Naive thymus-derived CD4-positive, alpha-beta T cell (primary cell): ENCODE measurements around the gene ZDHHC4. TPM values are rescaled to one million over a fixed set of nuclear protein-coding genes. Genes with fewer than 3 reads are reported as not detected.

Experiments
- ATAC-seq: fragments of 150-1000 bp; cut with Tn5 transposase; 2 replicates; pipeline ENCODE4 v1.10.0; 2021; ENCODE audit warnings: mild to moderate bottlenecking, moderate library complexity
- CTCF ChIA-PET: fragments of 350-600 bp; sonication (Branson Sonifier 250); formaldehyde crosslinking; loops from one replicate; lab custom pipeline; 2021; ENCODE audit warnings: antibody characterized with exemption; lab: Charles Lee
- POLR2A ChIA-PET: fragments of 350-600 bp; sonication (Branson Sonifier 250); formaldehyde crosslinking; loops from one replicate; lab custom pipeline; 2021; ENCODE audit warnings: antibody characterized with exemption, inconsistent platforms; lab: Charles Lee
- DNase-seq, 9 donors: peaks; one replicate each; pipeline versions ENCODE4 v3.0.0 to v3.0.0-alpha.2; 2020 to 2022; ENCODE audit warnings: mixed read lengths in 1 of 9
- H3K27ac ChIP-seq: one replicate; pipeline ENCODE4 v1.7.0; 2013; ENCODE audit warnings: mild to moderate bottlenecking, low read depth, low read length, moderate library complexity
- H3K27me3 ChIP-seq, 2 donors: one replicate each; pipeline ENCODE4 v1.7.0; 2013; ENCODE audit warnings: low read length in 2 of 2, mild to moderate bottlenecking in 2 of 2, moderate library complexity in 2 of 2; ENCODE audit not compliant: control insufficient read depth in 2 of 2, insufficient read depth in 2 of 2
- H3K36me3 ChIP-seq, 3 experiments: 1 replicate in 2 of 3; 2 replicates in 1 of 3; pipeline ENCODE4 v1.7.0; 2013; ENCODE audit warnings: low read length in 3 of 3, mild to moderate bottlenecking in 3 of 3, moderate library complexity in 1 of 3; ENCODE audit not compliant: insufficient read depth in 3 of 3, control insufficient read depth in 2 of 3
- H3K4me1 ChIP-seq, 2 donors: one replicate each; pipeline ENCODE4 v1.7.0; 2013; ENCODE audit warnings: low read length in 2 of 2, mild to moderate bottlenecking in 2 of 2, moderate library complexity in 1 of 2; ENCODE audit not compliant: control insufficient read depth in 2 of 2, insufficient read depth in 2 of 2
- H3K4me3 ChIP-seq: 2 replicates; pipeline ENCODE4 v1.7.0; 2013; ENCODE audit warnings: mild to moderate bottlenecking, low read length
- H3K9me3 ChIP-seq, 3 experiments: 1 replicate in 2 of 3; 2 replicates in 1 of 3; pipeline ENCODE4 v1.7.0; 2013; ENCODE audit warnings: low read length in 3 of 3; ENCODE audit not compliant: control insufficient read depth in 2 of 3
- H3K27ac Mint-ChIP-seq, 9 donors: one replicate each; pipeline ENCODE4 v1.8.0; 2020 to 2022; ENCODE audit warnings: mixed read lengths in 9 of 9, mild to moderate bottlenecking in 8 of 9, moderate library complexity in 5 of 9, inconsistent platforms in 2 of 9
- H3K27me3 Mint-ChIP-seq, 5 donors: one replicate each; pipeline ENCODE4 v1.8.0; 2021 to 2022; ENCODE audit warnings: mixed read lengths in 5 of 5, mild to moderate bottlenecking in 1 of 5
- H3K36me3 Mint-ChIP-seq, 5 donors: one replicate each; pipeline ENCODE4 v1.8.0; 2020 to 2022; ENCODE audit warnings: mixed read lengths in 5 of 5, mild to moderate bottlenecking in 3 of 5, inconsistent platforms in 1 of 5
- H3K4me1 Mint-ChIP-seq, 7 donors: one replicate each; pipeline ENCODE4 v1.8.0; 2020 to 2022; ENCODE audit warnings: mixed read lengths in 7 of 7, mild to moderate bottlenecking in 3 of 7, inconsistent platforms in 1 of 7
- H3K4me3 Mint-ChIP-seq, 10 donors: one replicate each; pipeline ENCODE4 v1.8.0; 2020 to 2022; ENCODE audit warnings: mild to moderate bottlenecking in 10 of 10, mixed read lengths in 10 of 10, moderate library complexity in 6 of 10, inconsistent platforms in 2 of 10
- H3K9me3 Mint-ChIP-seq, 11 donors: one replicate each; pipeline ENCODE4 v1.8.0; 2020 to 2022; ENCODE audit warnings: mixed read lengths in 11 of 11, mild to moderate bottlenecking in 4 of 11, inconsistent platforms in 1 of 11, moderate library complexity in 1 of 11
- intact Hi-C, 2 donors: fragments of 100-400 bp; cut with micrococcal nuclease; formaldehyde crosslinking; loops; one replicate each; pipeline ENCODE4 v1.15.1; 2023
- polyA plus RNA-seq, 2 donors: library from polyadenylated mRNA; unstranded; fragments of 300-500 nt; fragmentation: Illumina TruSeq; gene quantifications; one replicate each; pipeline ENCODE4 v1.2.3, GENCODE V29; 2021
- total RNA-seq, 6 experiments: library from RNA in 5 of 6; stranded (reverse) in 5 of 6; gene quantifications; 1 replicate in 5 of 6; 2 replicates in 1 of 6; pipeline ENCODE4 v1.2.3 and lab custom pipeline; 2021 to 2026

Gene ZDHHC4
- total RNA-seq (10 to 100 TPM; 25.2 to 42.2 (median 31.8) TPM), polyA plus RNA-seq (10 to 100 TPM; 65.9 to 82.1 TPM), total RNA-seq (lab: John Stamatoyannopoulos, UW) (28.8 reads per million, percentile 59 among the genes with 10 or more reads in this experiment)

DNA sequence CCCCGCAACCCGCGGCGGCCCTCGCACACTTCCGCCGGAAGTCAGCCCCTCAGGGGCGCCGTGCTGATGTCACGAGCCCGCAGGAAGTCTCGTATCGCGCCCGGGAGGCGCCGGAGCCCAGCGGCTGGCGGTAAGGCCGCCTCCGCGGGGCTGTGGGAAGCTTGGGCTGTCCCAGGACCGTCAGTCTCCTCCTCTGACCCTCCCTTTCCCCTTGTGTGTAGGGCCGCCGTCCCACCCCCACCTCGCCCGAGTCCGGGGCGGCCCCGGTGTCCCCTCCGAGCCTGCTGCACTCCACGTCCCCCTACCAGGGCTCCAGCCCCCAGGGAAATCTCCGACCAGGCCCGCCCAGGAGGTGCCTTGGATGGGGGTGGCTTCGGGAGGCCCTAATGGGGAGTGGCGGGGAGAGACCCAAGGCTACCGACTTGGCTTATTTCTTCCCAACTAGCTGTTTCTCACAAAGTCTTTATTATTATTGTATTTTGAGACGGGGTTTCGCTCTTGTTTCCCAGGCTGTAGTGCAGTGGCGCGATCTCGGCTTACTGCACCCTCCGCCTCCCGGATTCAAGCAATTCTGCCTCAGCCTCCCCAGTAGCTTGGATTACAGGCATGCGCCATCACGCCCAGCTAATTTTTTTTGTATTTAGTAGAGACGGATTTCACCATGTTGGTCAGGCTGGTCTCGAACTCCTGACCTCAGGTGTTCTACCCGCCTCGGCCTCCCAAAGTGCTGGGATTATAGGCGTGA, at the start of gene ZDHHC4:
ZDHHC4 (plus strand) TSS at position 86 of the 745 bp plus-strand sequence. CDS start 3,108 bp downstream, outside the sequence.
- H3K36me3 Mint-ChIP-seq, result peaks cover 0 to 22% (median 10%) of the 10 kb centered on the region in 5 donors

DNA sequence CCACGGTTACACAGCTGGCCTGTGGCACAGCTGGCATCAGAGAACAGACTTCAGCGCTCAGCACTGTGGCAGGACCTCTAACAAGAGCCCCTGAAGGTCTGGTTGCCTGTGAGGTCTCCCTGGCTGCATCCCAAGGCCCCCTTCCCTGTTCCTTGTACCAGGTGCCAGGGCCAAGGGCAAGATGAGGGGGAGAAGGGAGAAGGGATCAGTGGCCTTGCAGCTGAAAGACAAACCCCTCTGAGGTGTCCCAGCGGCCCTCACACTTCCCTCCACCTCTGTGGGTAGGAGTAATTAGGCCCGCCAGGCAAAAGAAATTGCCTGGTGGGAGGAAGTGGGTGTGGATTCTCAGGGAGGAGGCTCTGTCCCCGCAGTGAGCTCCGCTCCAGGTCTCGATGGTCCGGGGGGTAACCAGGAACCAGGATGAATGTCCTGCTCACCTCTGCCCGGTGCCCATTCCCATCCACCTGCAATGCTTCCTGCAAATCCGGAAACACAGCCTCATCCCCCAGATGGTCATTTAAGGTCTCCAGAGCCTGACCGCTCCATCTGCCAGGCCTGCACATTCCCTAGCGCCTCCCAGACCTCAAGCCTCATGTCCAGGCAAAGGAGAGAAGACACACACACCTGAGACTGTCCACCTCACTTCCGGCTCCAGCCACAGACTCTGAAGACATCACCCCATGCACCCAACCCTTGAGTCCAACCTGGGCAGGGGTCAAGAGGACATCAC, 48.7 kb upstream of the ZDHHC4 start:
- no peaks in the 10 kb centered on the region for H3K36me3 Mint-ChIP-seq
- no peaks in the 10 kb centered on the region for H3K27me3 ChIP-seq
- peaks cover 0 to 5% of the 10 kb centered on the region in 2 donors for H3K4me1 ChIP-seq
- no peak overlapping the region for H3K4me3 ChIP-seq
- no peak overlapping the region for H3K27ac Mint-ChIP-seq
- H3K4me3 Mint-ChIP-seq, result peak overlapping the region in 3 of 10 donors; percentile 5 to 42 (median 16)
- intact Hi-C loops, result no loop called here
- H3K4me1 Mint-ChIP-seq, result peaks cover 7 to 20% (median 11%) of the 10 kb centered on the region in 7 donors
- DNase-seq (no peak), ATAC-seq (no peak)
- CTCF ChIA-PET, result no interaction called here
- H3K27me3 Mint-ChIP-seq, result peaks cover 8 to 58% (median 22%) of the 10 kb centered on the region in 5 donors
- no peak overlapping the region for H3K27ac ChIP-seq
- no peaks in the 10 kb centered on the region for H3K9me3 Mint-ChIP-seq
- no peaks in the 10 kb centered on the region for H3K36me3 ChIP-seq
- no peaks in the 10 kb centered on the region for H3K9me3 ChIP-seq
- POLR2A ChIA-PET, result no interaction called here

More for the DNA sequence above, at the start of gene ZDHHC4:
- CTCF ChIA-PET, result interaction anchor here (1.2 to 1.4 kb wide), 3 partner anchors 11 to 53 kb away, joined by 3 to 6 read pairs (median 4); no protein-coding TSS in a partner anchor
- H3K27ac Mint-ChIP-seq, result peak within 1 kb of the TSS; percentile 83 to 96 (median 93)
- intact Hi-C loops, result loop anchor here (1.0 to 5.0 kb wide), 3 partner anchors 13 to 990 kb away; partner anchors contain the start of genes INTS15 (in 2 of the 2), DAGLB (in 1 of the 2) and MIOS (in 1 of the 2)
- H3K9me3 Mint-ChIP-seq, result no peaks in the 10 kb centered on the region
- Histone ChIP-seq H3K36me3 (peaks cover 0 to 23% (median 0%) of the 10 kb centered on the region in 3 experiments), H3K27me3 (no peaks in the 10 kb centered on the region), H3K4me3 (peak within 1 kb of the TSS; percentile 76), H3K4me1 (no peaks in the 10 kb centered on the region), H3K27ac (peak within 1 kb of the TSS; percentile 99), H3K9me3 (no peaks in the 10 kb centered on the region)
- H3K27me3 Mint-ChIP-seq, result peaks cover 0 to 2% (median 0%) of the 10 kb centered on the region in 5 donors
- H3K4me3 Mint-ChIP-seq, result peak within 1 kb of the TSS; percentile 83 to 91 (median 89)
- peak; percentile 75 to 90 (median 83) for DNase-seq
- peaks cover 0 to 29% (median 16%) of the 10 kb centered on the region in 7 donors for H3K4me1 Mint-ChIP-seq
- ATAC-seq, result peak; percentile 97
- POLR2A ChIA-PET, result interaction anchor here (0.6 to 2.1 kb wide), 9 partner anchors 10 to 152 kb away, joined by 3 to 14 read pairs (median 4); partner anchors contain the start of genes INTS15 and ZNF316

GRCh38 chr7:6529643-6530042, 47.6 kb upstream of the ZDHHC4 start:
- Histone ChIP-seq H3K4me3 (no peak overlapping the region), H3K27ac (no peak overlapping the region), H3K4me1 (peaks cover 0 to 5% of the 10 kb centered on the region in 2 donors), H3K9me3 (no peaks in the 10 kb centered on the region), H3K36me3 (no peaks in the 10 kb centered on the region), H3K27me3 (no peaks in the 10 kb centered on the region)
- POLR2A ChIA-PET, result no interaction called here
- no peaks in the 10 kb centered on the region for H3K36me3 Mint-ChIP-seq
- ATAC-seq (no peak), DNase-seq (no peak)
- intact Hi-C loops, result no loop called here
- H3K9me3 Mint-ChIP-seq, result no peaks in the 10 kb centered on the region
- H3K4me3 Mint-ChIP-seq, result peak overlapping the region in 8 of 10 donors; percentile 34 to 87 (median 42)
- H3K4me1 Mint-ChIP-seq, result peaks cover 7 to 23% (median 14%) of the 10 kb centered on the region in 7 donors
- peaks cover 8 to 61% (median 18%) of the 10 kb centered on the region in 5 donors for H3K27me3 Mint-ChIP-seq
- no peak overlapping the region for H3K27ac Mint-ChIP-seq
- CTCF ChIA-PET, result interaction anchor here (1.6 kb wide), 1 partner anchor 29 kb away, joined by 3 read pairs; no protein-coding TSS in a partner anchor

GRCh38 chr7:6530626-6531491, 46.4 kb upstream of the ZDHHC4 start:
- H3K4me1 ChIP-seq, result peaks cover 0 to 5% of the 10 kb centered on the region in 2 donors
- Mint-ChIP-seq H3K36me3 (no peaks in the 10 kb centered on the region), H3K9me3 (no peaks in the 10 kb centered on the region), H3K27ac (peak overlapping the region in 3 of 9 donors; percentile 28 to 65 (median 62)), H3K4me1 (peaks cover 7 to 23% (median 14%) of the 10 kb centered on the region in 7 donors), H3K27me3 (peaks cover 8 to 61% (median 18%) of the 10 kb centered on the region in 5 donors), H3K4me3 (peak overlapping the region; percentile 74 to 87 (median 81))
- POLR2A ChIA-PET, result interaction anchor here (0.7 to 1.1 kb wide), 2 partner anchors 42 to 45 kb away, joined by 6 read pairs; no protein-coding TSS in a partner anchor
- H3K9me3 ChIP-seq, result no peaks in the 10 kb centered on the region
- intact Hi-C loops, result loop anchor here in 1 of 2 donors (1.0 kb wide), 1 partner anchor 28 kb away; no protein-coding TSS in a partner anchor
- CTCF ChIA-PET, result interaction anchor here (1.6 kb wide), 1 partner anchor 27 kb away, joined by 3 read pairs; no protein-coding TSS in a partner anchor
- peak overlapping the region; percentile 55 for H3K4me3 ChIP-seq
- ATAC-seq, result peak; percentile 84
- DNase-seq, result peak; percentile 28 to 63 (median 51)
- peak overlapping the region; percentile 51 for H3K27ac ChIP-seq
- H3K36me3 ChIP-seq, result no peaks in the 10 kb centered on the region
- H3K27me3 ChIP-seq, result no peaks in the 10 kb centered on the region

DNA sequence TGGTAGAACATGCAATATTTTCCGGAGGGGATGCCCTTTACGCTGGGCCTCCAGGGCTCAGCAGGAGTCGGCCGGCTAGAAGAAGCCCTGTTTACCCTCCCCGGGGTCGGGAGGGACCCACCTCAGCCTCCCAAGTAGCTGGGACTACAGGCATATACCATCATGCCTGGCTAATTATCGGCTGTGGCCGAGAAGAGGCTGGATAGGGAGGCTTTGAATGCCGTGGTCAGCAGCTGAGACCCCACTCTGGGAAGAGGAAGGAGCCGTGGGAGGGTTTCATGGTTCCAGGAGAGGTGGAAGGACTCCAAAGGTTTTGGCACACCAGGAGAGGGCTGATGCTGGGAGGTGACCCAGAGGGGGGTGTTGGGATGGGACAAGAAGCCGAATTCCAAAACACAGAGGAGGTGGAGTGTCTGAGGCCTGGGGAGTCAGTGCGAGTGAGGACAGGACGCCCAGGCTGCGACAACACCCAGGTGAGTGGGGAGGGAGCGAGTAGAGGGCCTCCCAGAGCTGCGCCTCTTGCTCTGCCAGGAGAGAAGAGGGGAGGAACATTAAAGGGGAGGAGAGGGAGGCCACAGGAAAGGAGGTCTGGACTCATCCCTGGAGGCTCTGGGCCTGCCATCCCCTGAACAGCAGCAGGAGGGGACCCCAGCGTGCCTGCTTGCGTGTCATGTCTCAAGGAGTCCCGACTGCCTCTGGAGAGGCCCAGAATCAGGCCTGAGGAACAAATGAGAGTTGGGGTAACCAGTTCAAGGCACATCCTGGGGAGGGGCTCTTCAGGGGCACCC, 45.6 kb upstream of the ZDHHC4 start:
- peaks cover 7 to 23% (median 14%) of the 10 kb centered on the region in 7 donors for H3K4me1 Mint-ChIP-seq
- H3K27ac ChIP-seq, result no peak overlapping the region
- DNase-seq, result no peak
- POLR2A ChIA-PET, result interaction anchor here (0.6 to 1.4 kb wide), 3 partner anchors 13 to 58 kb away, joined by 3 to 6 read pairs (median 4); partner anchors contain the start of gene INTS15
- CTCF ChIA-PET, result no interaction called here
- H3K36me3 ChIP-seq, result no peaks in the 10 kb centered on the region
- H3K27ac Mint-ChIP-seq, result peak overlapping the region in 2 of 9 donors; percentile 55 to 62
- intact Hi-C loops, result loop anchor here in 1 of 2 donors (1.0 kb wide), 1 partner anchor 28 kb away; no protein-coding TSS in a partner anchor
- H3K27me3 Mint-ChIP-seq, result peaks cover 8 to 59% (median 18%) of the 10 kb centered on the region in 5 donors
- H3K4me3 ChIP-seq, result peak overlapping the region; percentile 55
- no peaks in the 10 kb centered on the region for H3K9me3 Mint-ChIP-seq
- H3K4me3 Mint-ChIP-seq, result peak overlapping the region; percentile 74 to 87 (median 81)
- H3K36me3 Mint-ChIP-seq, result no peaks in the 10 kb centered on the region
- H3K9me3 ChIP-seq, result no peaks in the 10 kb centered on the region
- H3K4me1 ChIP-seq, result peaks cover 0 to 4% of the 10 kb centered on the region in 2 donors
- ATAC-seq, result no peak
- H3K27me3 ChIP-seq, result no peaks in the 10 kb centered on the region
